ENCODE measurements around the gene POU2F1.

GRCh38 chr1:167409183-167409582 is 188.5 kb downstream of the POU2F1 start:
- no peak for TF ChIP-seq CTCF (IDR thresholded peaks at IDR 0.05)
- no peak for TF ChIP-seq POLR2AphosphoS5 (IDR thresholded peaks at IDR 0.05)
